Upper lobe of right lung (tissue), 1 donor: ENCODE data around the gene CCDC181. TPM values are rescaled to one million over a fixed set of nuclear protein-coding genes. Genes with fewer than 3 reads are reported as not detected.
"Not testable (repeated sequence)": the region's sequence is repeated elsewhere in the genome, so short reads cannot be mapped to it uniquely, and the experiment has no call there.

Experiments
- ATAC-seq: fragments of 200-7000 bp; cut with Tn5 transposase; one replicate; pipeline ENCODE4 v1.9.1; 2020; ENCODE audit warnings: mild to moderate bottlenecking, moderate library complexity
- DNase-seq: peaks from one replicate; pipeline ENCODE4 v3.0.0-alpha.2; 2020
- H3K27ac ChIP-seq: fragments of 200-600 bp; one replicate; pipeline ENCODE4 v1.8.0; 2022
- H3K27me3 ChIP-seq: fragments of 200-600 bp; one replicate; pipeline ENCODE4 v1.8.0; 2022; ENCODE audit warnings: mild to moderate bottlenecking
- H3K36me3 ChIP-seq: fragments of 200-600 bp; one replicate; pipeline ENCODE4 v1.8.0; 2022
- H3K4me1 ChIP-seq: fragments of 200-600 bp; one replicate; pipeline ENCODE4 v1.8.0; 2022
- H3K4me3 ChIP-seq: fragments of 200-600 bp; one replicate; pipeline ENCODE4 v1.8.0; 2022; ENCODE audit warnings: mild to moderate bottlenecking
- H3K9me3 ChIP-seq: fragments of 200-600 bp; one replicate; pipeline ENCODE4 v1.8.0; 2022
- intact Hi-C: fragments of 100-400 bp; cut with DNase I; formaldehyde crosslinking; loops from one replicate; pipeline ENCODE4 v1.11.0; 2022
- total RNA-seq: library from RNA; stranded (reverse); fragmentation: NEBNext Ultra II Directional; extraction: Animal tissue kit (Norgen Biotek cat#: 25700); gene quantifications from one replicate; pipeline ENCODE4 v1.2.1, GENCODE V29; 2021
- TF ChIP-seq, protein P1 (sequence below): fragments of 200-600 bp; IDR thresholded peaks from one replicate; pipeline ENCODE4 v1.8.0; 2022; ENCODE audit warnings: antibody characterized with exemption
- donor health status: DM: no; HTN: yes; CAD: no; lungs with severe emphysema.

The CCDC181 gene
- total RNA-seq, 1 donor from 2014 or later: 0.32 TPM

- no peak overlapping the region for H3K4me3 ChIP-seq
- H3K36me3 ChIP-seq: no peaks in the 10 kb centered on the region
- TF ChIP-seq, protein P1, sequence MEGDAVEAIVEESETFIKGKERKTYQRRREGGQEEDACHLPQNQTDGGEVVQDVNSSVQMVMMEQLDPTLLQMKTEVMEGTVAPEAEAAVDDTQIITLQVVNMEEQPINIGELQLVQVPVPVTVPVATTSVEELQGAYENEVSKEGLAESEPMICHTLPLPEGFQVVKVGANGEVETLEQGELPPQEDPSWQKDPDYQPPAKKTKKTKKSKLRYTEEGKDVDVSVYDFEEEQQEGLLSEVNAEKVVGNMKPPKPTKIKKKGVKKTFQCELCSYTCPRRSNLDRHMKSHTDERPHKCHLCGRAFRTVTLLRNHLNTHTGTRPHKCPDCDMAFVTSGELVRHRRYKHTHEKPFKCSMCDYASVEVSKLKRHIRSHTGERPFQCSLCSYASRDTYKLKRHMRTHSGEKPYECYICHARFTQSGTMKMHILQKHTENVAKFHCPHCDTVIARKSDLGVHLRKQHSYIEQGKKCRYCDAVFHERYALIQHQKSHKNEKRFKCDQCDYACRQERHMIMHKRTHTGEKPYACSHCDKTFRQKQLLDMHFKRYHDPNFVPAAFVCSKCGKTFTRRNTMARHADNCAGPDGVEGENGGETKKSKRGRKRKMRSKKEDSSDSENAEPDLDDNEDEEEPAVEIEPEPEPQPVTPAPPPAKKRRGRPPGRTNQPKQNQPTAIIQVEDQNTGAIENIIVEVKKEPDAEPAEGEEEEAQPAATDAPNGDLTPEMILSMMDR: no peak
- DNase-seq: no peak
- H3K9me3 ChIP-seq: no peaks in the 10 kb centered on the region
- no peak for ATAC-seq
- H3K27ac ChIP-seq: no peak overlapping the region
- intact Hi-C loops: no loop called here
- H3K27me3 ChIP-seq: no peaks in the 10 kb centered on the region
- no peaks in the 10 kb centered on the region for H3K4me1 ChIP-seq
Measured at GRCh38 chr1:169443923-169444322, 16.6 kb upstream of the CCDC181 start.

DNA sequence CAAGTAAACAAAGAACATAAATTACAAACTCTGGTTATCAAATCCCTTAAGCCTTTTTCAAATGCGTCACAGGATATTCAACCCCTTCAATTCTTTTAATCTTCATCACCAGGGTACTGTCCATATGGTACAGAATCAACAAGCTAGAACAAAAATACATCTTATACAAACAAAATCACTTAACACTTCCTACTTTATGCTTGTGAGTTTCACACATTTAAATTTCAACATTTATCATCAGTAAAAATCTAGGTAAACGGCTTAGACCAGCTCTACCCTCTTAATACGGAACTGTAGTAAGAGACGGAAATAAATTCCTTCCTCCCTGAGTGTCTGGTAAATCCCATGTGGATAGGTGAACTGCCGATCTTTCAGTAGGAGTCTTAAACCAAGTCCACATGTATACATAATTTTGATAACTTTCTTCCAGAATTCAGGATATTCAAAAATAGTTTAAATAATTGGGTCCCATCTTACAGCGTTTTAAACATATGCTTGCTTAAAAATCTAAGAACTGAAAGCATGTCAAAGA, 1.0 kb downstream of the CCDC181 start:
- Histone ChIP-seq H3K4me3 (no peak overlapping the region), H3K9me3 (no peaks in the 10 kb centered on the region), H3K27ac (no peak overlapping the region), H3K36me3 (no peaks in the 10 kb centered on the region), H3K4me1 (no peaks in the 10 kb centered on the region), H3K27me3 (peaks cover 5% of the 10 kb centered on the region)
- DNase-seq (no peak), ATAC-seq (no peak)
- TF ChIP-seq, protein P1: no peak
- intact Hi-C loops: no loop called here

DNA sequence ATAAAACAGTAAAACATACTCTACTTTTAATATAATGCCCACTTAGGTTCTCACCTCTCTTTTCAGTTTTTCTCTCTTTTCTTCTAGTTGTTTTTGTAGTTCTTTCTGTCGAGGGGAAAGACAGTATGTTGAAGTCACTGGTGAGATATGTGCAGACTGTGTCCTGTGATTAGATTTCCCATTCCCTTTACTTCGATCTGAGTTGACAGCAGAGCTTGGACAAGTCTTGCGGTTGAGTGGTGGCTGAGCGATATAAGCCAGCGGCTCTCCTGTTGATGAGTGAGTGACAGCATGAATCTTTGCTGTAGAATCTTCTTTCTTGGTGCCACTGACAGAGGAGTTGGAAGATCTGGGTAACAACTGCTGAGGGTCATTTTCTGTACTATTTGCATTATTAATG, 6.0 kb downstream of the CCDC181 start:
- intact Hi-C loops: no loop called here
- H3K9me3 ChIP-seq: no peaks in the 10 kb centered on the region
- DNase-seq (no peak), ATAC-seq (no peak)
- H3K36me3 ChIP-seq: no peaks in the 10 kb centered on the region
- TF ChIP-seq, protein P1: no peak
- no peak overlapping the region for H3K27ac ChIP-seq
- no peaks in the 10 kb centered on the region for H3K4me1 ChIP-seq
- no peaks in the 10 kb centered on the region for H3K27me3 ChIP-seq
- no peak overlapping the region for H3K4me3 ChIP-seq

DNA sequence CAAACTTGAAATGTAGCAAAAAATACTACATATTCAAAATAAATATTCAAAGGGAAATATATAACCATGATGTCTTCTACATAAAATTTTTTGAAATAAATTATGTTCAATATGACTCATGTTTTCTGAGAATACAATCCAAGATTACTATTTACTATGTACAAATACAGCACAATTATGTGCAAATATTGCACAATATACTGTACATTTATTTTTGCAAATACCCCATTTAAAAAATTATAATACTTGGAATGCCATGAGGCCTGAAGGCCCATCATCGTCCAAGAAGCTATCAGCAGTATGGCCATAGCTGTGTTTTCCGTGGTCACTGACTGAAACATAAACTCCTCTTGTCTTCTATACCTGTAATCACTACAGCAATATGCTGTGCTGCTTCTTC, 12.3 kb downstream of the CCDC181 start:
- intact Hi-C loops: no loop called here
- DNase-seq: no peak
- ATAC-seq: no peak
- TF ChIP-seq, protein P1: no peak
- Histone ChIP-seq H3K27me3 (no peaks in the 10 kb centered on the region), H3K36me3 (no peaks in the 10 kb centered on the region), H3K27ac (no peak overlapping the region), H3K9me3 (no peaks in the 10 kb centered on the region), H3K4me1 (no peaks in the 10 kb centered on the region), H3K4me3 (no peak overlapping the region)

DNA sequence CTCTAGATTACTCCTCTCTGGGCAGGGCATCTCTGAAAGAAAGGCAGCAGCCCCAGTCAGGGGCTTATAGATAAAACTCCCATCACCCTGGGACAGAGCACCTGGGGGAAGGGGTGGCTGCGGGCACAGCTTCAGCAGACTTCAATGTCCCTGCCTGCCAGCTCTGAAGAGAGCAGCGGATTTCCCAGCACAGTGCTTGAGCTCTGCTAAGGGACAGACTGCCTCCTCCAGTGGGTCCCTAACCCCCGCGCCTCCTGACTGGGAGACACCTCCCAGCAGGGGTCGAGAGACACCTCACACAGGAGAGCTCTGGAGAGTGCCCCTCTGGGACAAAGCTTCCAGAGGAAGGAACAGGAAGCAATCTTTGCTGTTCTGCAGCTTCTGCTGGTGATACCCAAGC, 18.9 kb downstream of the CCDC181 start:
- H3K27ac ChIP-seq, intact Hi-C loops, H3K4me1 ChIP-seq, DNase-seq, ATAC-seq, H3K36me3 ChIP-seq, H3K27me3 ChIP-seq, H3K4me3 ChIP-seq: not testable (repeated sequence)
- peaks cover 11% of the 10 kb centered on the region for H3K9me3 ChIP-seq

DNA sequence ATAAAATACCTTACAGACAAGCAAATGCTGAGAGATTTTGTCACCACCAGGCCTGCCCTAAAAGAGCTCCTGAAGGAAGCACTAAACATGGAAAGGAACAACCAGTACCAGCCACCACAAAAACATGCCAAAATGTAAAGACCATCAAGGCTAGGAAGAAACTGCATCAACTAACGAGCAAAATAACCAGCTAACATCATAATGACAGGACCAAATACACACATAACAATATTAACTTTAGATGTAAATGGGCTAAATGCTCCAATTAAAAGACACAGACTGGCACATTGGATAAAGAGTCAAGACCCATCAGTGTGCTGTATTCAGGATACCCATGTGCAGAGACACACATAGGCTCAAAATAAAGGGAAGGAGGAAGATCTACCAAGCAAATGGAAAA, 24.7 kb downstream of the CCDC181 start:
- H3K9me3 ChIP-seq: peaks cover 11% of the 10 kb centered on the region
- H3K4me1 ChIP-seq, DNase-seq, H3K4me3 ChIP-seq, H3K36me3 ChIP-seq, ATAC-seq, H3K27ac ChIP-seq, intact Hi-C loops, H3K27me3 ChIP-seq: not testable (repeated sequence)

- H3K27me3 ChIP-seq: no peaks in the 10 kb centered on the region
- no peak for ATAC-seq
- intact Hi-C loops: no loop called here
Measured at GRCh38 chr1:169395955-169396354, 31.3 kb downstream of the CCDC181 start.

More at GRCh38 chr1:169395955-169396354, 31.3 kb downstream of the CCDC181 start:
- no peak for DNase-seq
- Histone ChIP-seq H3K9me3 (no peaks in the 10 kb centered on the region), H3K4me1 (no peaks in the 10 kb centered on the region), H3K36me3 (peaks cover 31% of the 10 kb centered on the region), H3K27ac (no peak overlapping the region), H3K4me3 (no peak overlapping the region)
- TF ChIP-seq, protein P1: no peak
